Measurements from ENCODE around the gene OSM.
A peak's percentile ranks its signal among the peaks of the same experiment; 100 is the strongest.

Gene OSM

GRCh38 chr22:30246814-30247376 is 19.8 kb downstream of the OSM start:
- peak overlapping the region; percentile 73 for H3K4me3 ChIP-seq (ENCODE audit: low read depth, low read length)
- no peak for DNase-seq (ENCODE audit: low read depth)
- in situ Hi-C loops (cut with HindIII; ENCODE audit: low sequenced_read_pairs): no loop called here
- no peak for TF ChIP-seq CTCF (IDR thresholded peaks at IDR 0.05; ENCODE audit: low read depth, low read length, missing control alignments)

GRCh38 chr22:30245985-30246813 is 20.5 kb downstream of the OSM start, which contains the start of gene LIF:
Gene LIF, minus strand, starts transcription at chr22:30246759. Its CDS starts 64 bp downstream, at chr22:30246695.
- H3K4me3 ChIP-seq (ENCODE audit: low read depth, low read length): peak within 1 kb of the TSS; percentile 73
- DNase-seq (ENCODE audit: low read depth): no peak
- in situ Hi-C loops (cut with HindIII; ENCODE audit: low sequenced_read_pairs): no loop called here
- peak; percentile 15 for TF ChIP-seq CTCF (IDR thresholded peaks at IDR 0.05; ENCODE audit: low read depth, low read length, missing control alignments)

DNA sequence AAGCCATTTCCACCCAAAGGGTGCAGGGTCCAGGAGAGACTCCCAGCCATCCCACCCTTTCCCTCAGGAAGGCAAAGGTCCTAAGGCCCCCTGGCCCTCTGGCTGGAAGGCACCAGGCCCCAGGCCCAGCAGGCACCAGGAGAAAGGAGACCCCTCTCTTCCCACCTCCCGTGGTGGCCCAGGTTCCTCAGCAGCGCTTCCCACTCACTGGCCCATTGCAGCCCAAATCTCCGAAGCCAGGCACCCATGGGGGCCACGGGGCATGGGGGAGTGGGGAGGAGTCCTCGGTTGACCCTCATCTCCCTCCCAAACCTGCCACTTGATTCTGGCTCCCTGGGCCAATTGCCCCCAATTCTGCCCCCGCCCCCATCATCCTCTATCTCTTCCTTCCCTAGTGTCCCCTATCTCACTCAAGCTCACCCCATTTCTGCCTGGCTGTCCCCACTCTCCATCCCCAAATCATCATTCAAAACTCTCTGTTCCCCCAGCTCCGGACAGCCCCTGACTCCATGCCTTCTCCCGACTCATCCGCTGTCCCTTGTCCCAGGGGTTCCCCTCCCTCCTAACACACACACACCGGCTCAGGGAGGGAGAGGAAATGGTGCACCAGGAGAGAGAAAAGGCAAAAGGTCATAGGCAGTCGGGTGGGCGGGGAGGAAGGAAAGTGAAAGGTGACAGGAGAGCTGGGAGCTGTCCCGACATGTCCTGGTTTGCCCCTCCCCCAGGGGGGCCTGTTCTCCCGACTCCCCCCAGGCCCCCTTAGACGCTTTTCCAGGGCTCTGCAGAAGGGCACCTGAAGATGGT is 21.3 kb downstream of the OSM start:
- in situ Hi-C loops (cut with HindIII; ENCODE audit: low sequenced_read_pairs): no loop called here
- DNase-seq (ENCODE audit: low read depth): no peak
- peak overlapping the region; percentile 73 for H3K4me3 ChIP-seq (ENCODE audit: low read depth, low read length)

GRCh38 chr22:30244641-30245040 is 22.0 kb downstream of the OSM start:
- no peak for DNase-seq (ENCODE audit: low read depth)
- TF ChIP-seq CTCF (IDR thresholded peaks at IDR 0.05; ENCODE audit: low read depth, low read length, missing control alignments): no peak
- H3K4me3 ChIP-seq (ENCODE audit: low read depth, low read length): peak overlapping the region; percentile 73
- in situ Hi-C loops (cut with HindIII; ENCODE audit: low sequenced_read_pairs): no loop called here

More for the DNA sequence above, 21.3 kb downstream of the OSM start:
- no peak for TF ChIP-seq CTCF (IDR thresholded peaks at IDR 0.05; ENCODE audit: low read depth, low read length, missing control alignments)

DNA sequence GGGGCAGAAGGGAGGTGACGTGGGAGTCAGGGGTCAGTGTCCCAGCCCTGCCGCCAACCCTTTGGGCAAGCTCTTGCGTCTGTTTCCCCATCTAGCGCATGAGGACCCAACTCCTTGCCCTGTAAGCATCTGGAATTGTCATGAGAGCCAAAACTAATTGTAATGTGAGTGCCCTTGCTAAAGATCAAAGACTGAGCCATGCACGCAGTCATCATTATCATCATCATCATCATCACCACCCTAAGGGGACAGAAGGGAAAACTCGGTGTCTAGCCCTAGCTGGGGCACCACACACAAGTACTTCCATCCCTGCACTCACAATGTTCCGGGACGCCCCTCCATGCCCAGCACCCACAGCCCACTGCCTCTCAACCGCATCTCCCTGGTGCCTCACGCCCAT is 22.6 kb downstream of the OSM start:
- in situ Hi-C loops (cut with HindIII; ENCODE audit: low sequenced_read_pairs): no loop called here
- no peak for TF ChIP-seq CTCF (IDR thresholded peaks at IDR 0.05; ENCODE audit: low read depth, low read length, missing control alignments)
- H3K4me3 ChIP-seq (ENCODE audit: low read depth, low read length): peak overlapping the region; percentile 73
- DNase-seq (ENCODE audit: low read depth): no peak

GRCh38 chr22:30243661-30244060 is 23.0 kb downstream of the OSM start:
- TF ChIP-seq CTCF (IDR thresholded peaks at IDR 0.05; ENCODE audit: low read depth, low read length, missing control alignments): no peak
- in situ Hi-C loops (cut with HindIII; ENCODE audit: low sequenced_read_pairs): no loop called here
- no peak for DNase-seq (ENCODE audit: low read depth)
- no peak overlapping the region for H3K4me3 ChIP-seq (ENCODE audit: low read depth, low read length)
